NCI-H226 (cell line): Measurements from ENCODE around the gene TRAPPC8.
"Not testable (repeated sequence)": the region's sequence is repeated elsewhere in the genome, so short reads cannot be mapped to it uniquely, and the experiment has no call there.

Experiments used
- DNase-seq: peaks from one replicate; pipeline ENCODE4 v3.0.0-alpha.2; 2015

The TRAPPC8 gene

GRCh38 chr18:31941010-31941809 lies 1.7 kb downstream of the TRAPPC8 start:
- DNase-seq = no peak

GRCh38 chr18:31934773-31935172 lies 8.2 kb downstream of the TRAPPC8 start:
- DNase-seq = not testable (repeated sequence)

- no peak for DNase-seq
These were observed 11.1 kb downstream of the TRAPPC8 start for GRCh38 chr18:31931886-31932240.

DNA sequence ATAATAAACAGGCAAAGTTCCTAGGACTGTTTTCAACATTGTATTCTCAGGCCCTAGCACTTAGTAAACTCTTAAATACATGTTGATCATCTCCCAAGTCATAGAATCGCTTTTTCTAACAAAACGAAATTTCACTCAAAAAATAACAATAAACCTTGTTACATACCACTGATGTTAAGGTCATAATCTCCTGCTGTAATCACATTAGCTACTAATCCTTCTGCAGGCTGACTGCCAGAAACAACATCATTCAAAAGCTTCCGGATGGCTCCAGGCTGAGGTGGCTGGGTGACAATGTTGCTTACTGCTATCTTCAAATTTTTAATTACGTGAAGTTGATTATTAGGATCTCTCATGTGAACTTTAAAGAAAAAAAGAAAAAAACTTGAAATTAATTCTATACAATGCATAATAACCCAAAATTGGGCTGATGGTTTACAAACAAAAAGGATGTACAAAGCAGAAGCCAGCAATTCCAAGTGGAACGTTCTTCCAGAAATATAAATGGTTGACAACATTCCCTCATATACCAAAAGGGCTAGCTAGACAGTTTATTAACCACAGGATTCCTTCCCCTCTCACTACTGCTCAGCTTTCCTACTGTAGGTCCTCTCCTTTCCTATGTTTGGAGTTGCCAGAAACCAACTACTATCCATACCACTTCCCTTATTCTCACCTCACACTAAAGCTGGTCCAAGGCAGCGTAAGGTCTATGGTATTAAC lies 11.6 kb downstream of the TRAPPC8 start:
- DNase-seq = no peak

DNA sequence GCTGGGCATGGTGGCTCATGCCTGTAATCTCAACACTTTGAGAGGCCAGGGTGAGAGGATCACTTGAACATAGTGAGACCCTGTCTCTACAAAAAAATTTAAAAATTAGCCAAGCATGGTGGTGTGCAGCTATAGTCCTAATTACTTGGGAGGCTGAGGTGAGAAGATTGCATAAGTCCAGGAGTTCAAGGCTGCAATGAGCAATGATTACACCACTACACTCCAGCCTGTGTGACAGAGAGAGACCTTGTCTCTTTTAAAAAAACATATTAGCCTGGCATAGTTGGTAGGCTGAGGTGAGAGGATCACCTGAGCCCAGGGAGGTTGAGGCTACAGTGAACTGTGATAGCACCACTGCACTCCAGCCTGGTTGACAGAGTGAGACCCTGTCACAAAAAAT lies 13.7 kb downstream of the TRAPPC8 start:
- no peak for DNase-seq

- DNase-seq = not testable (repeated sequence)
These were observed 15.9 kb downstream of the TRAPPC8 start for GRCh38 chr18:31926988-31927387.

DNA sequence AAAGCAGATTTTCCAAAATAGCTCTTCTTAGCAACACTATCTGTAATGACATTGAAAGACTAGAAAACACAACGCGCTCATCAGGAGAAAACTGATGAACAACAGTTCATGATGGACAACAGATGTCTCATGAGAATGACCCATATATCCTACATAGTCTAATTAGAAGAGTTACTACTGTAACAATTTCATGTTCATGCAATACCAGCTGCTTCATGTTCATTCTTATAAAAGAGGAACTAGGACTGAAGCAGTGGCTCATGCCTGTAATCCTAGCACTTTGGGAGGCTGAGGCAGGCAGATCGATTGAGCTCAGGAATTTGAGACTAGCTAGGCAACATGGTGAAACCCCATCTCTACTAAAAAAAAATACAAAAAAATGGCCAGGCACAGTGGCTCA lies 22.7 kb downstream of the TRAPPC8 start:
- no peak for DNase-seq

DNA sequence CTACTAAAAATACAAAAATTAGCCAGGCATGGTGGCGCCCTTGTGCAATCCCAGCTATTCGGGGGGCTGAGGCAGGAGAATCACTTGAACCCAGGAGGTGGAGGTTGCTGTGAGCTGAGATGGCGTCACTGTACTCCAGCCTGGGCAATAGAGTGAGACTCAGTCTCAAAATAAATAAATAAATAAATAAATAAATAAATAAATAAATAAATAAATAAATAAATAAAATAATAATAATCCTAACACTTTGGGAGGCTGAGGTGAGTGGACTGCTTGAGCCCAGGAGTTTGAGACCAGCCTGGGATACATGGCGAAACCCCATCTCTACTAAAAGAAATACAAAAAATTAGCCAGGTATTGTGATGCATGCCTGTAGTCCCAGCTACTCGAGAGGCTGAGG lies 23.6 kb downstream of the TRAPPC8 start:
- DNase-seq = not testable (repeated sequence)

DNA sequence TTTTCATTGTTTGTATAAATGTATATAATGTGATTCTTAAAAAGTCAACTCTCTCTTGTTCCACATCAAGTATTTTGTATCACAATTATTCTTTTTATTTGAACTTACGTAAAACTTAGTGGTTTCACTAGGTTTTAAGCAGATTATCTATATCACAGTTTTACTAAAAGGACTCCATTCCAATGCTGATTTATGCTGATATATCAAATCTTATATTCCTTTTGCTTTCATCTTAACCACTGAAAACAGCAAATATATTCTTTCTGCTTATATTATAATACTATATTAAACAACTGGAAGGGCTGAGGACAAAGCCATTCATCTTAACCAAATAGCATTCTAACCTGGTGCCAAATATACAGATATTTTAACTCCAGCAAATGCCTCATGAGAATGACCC lies 24.2 kb downstream of the TRAPPC8 start:
- DNase-seq = no peak

GRCh38 chr18:31901063-31901462 lies 41.9 kb downstream of the TRAPPC8 start:
- DNase-seq = no peak

GRCh38 chr18:31899771-31900170 lies 43.2 kb downstream of the TRAPPC8 start:
- not testable (repeated sequence) for DNase-seq

DNA sequence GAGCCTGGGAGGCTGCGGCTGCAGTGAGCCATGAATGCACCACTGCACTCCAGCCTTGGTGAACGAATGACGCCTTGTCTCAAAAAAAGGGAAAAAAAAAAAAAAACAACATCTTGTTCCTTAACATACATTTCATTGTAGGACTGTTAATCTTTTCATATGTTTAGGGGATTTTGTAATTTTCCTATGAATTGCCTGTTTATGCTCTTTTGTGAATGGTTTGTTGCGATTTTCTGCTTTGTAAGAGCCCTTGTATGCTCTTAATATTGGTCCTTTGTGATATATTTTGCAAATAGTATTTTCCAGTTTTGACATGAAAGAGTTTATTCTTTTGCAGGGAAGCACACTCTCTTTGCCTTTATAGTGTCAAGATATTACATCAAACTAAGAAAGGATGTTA lies 50.0 kb downstream of the TRAPPC8 start:
- DNase-seq = no peak

DNA sequence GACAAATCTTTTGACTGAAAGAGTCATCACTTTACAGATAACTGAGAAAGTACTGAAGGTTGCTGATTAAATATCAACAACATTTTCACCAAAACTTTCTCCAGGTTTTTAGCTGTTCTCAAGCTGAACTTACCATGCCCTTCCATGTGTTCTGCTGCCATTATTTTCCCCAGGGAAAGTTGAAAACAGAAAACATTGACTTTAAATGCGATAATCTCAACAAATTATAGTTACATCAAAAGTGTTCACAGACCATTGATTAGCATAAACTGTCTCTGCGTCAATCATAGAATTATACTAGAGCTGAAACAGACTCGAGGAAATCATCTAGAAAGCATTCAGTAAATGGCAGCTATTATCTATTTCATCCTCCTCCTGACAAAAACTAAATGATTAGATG lies 51.4 kb downstream of the TRAPPC8 start:
- no peak for DNase-seq

DNA sequence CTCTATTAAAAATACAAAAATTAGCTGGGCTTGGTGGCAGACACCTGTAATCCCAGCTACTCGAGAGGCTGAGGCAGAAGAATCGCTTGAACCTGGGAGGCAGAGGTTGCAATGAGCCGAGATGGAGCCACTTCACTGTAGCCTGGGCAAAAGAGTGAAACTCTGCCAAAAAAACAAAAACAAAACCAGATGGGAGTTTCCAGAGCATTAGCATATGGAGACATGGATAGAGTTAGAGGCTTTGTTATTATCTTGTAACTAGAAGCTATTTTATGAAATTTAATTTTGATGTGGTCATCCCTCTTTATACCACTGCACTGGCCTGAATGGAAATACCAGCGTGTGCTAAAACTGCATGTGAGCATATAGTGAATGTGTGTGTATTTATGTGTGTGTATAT lies 58.9 kb downstream of the TRAPPC8 start:
- DNase-seq = no peak

DNA sequence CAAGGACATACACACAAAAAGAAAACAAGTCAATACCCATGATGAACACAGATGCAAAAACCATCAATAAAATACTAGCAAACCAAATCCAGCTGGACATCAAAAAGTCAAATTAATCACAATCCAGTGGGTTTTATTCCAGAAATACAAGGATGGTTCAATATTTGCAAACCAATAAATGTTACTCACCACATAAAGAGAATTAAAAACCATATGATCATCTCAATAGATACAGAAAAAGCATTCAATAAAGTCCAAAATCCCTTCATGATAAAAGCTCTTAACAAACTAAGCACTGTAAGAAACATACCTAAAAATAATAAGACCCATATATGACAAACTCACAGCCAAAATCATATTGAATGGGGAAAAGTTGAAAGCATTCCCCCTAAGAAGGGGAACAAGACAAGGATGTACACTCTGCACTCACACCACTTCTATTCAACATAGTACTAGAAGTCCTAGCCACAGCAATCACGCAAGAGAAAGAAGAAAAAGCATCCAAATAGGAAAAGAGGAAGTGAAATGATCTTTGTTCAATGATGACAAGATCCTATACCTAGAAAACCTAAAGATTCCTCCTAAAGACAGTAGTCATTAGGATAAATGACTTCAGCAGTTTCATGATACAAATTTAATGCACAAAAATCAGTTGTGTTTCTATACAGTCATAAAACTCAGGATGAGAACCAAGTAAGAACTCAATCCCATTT lies 62.6 kb downstream of the TRAPPC8 start:
- no peak for DNase-seq

DNA sequence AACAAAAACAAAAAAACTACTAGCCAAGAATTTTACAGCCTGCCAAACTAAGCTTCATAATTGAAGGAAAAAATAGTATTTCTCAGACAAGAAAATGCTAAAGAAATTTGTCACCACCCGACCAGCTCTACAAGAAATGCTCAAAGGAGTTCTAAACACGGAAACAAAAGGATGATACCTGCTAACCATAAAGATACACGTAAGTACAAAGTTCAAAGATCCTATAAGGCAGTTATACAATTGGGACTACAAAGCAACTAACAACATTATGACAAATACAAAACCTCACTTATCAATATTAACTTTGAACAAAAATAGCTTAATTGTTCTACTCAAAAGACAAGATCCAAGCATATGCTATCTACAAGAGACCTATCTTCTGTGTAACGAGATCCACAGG lies 64.6 kb downstream of the TRAPPC8 start:
- DNase-seq = no peak

DNA sequence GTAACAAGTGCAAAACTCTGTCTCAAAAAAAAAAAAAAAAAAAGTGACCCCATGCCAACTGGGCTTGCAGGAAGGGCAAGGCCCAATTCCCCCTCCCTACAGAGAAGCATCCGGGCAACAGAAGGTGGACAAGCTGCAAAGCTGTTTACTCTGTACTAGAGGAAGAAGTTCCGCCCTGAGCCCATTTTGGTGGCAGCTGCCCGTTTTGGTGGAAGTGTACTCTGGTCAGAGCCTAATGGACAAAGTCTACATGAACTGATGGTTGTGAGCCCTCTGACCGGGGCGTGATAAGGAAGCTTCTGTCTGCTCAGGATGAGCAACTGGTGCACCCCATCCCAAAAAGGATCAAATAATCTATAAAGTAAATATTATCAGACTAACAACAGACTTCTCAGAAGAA lies 65.0 kb downstream of the TRAPPC8 start:
- DNase-seq = no peak

DNA sequence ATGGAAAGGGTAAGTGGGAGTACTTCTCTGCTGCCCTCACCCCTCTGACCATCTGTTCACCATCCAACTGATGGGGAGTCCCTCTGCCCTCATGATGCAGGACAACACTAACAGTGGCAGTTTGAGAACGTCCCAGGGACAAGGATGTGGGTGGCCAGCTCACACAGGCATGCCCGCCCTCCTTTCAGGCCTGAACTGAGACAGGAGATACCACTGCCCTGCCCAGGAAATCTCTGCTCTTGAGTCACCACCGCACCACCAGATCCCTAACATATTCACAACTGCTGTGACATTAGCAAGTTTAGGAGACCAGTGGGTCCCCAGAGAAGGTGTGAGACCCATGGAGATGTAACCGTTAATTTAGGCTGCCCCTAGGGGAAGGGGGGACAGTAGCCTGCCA lies 66.2 kb downstream of the TRAPPC8 start:
- DNase-seq = no peak

GRCh38 chr18:31875301-31875700 lies 67.6 kb downstream of the TRAPPC8 start:
- DNase-seq = no peak

GRCh38 chr18:31863103-31863502 lies 79.8 kb downstream of the TRAPPC8 start:
- DNase-seq = no peak

- DNase-seq = no peak
These were observed 82.4 kb downstream of the TRAPPC8 start for GRCh38 chr18:31860488-31860887.

DNA sequence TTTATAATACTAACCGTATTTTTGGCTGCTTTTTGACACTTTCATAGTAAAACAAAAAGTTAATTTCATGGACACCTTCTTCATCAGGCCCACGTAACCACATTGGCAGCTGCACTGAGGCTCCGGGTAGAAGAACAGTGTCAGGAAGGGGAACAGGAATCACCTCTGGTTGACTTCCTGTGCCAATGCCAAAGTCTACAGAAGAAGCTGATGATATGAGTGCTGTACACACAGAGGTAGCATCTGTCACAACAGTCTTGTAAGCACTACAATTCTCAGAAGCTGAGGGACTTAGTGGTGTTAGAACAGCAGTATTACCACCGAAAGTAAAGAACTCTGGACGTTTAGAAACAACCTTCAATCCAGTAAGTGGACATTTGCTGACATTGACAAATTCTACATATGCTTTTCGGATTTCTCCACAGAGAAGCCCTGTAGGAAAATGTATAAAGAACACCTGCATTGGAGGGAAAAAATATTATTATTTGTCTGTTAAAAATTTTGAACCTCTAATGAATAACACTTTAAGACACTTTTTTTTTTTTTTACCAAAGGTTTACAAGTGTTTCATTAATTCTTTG lies 85.3 kb downstream of the TRAPPC8 start:
- no peak for DNase-seq

DNA sequence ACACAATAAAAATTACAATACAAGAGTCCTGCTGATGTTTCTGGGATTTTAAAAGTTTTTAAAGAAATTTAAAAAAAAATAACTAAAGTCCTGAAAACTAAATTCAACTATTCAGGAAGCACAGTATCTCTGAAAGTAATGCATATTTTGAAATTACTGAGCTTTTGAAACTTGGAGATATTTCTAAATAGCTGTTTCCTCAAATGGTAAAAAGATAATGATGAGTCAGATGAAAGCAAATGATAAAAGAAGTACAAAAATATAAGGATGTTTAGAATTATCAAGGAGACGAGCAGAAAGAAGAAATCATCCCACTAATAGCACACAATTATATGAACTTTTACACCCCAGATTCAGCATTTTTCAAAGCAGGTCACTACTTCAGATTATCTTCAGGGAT lies 92.1 kb downstream of the TRAPPC8 start:
- DNase-seq = no peak

DNA sequence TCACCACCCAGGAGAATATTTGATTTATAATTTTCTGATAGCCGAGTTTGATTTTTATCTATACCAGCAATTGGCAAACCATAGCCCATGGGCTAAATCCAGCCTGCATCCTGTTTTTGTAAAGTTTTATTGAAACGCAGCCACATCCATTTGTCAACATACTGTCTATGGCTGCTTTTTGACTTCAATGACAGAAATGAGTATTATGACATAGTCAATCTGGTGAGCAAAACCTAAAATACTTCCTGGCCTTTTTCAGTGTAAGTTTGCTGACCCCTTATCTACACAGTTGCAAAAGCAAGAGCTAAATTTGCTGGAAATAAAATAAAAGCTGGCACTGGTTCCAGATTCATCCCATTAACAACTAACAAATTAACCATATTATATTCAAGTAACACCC lies 102.4 kb downstream of the TRAPPC8 start:
- DNase-seq = no peak
